ENCODE results near the gene DKKL1.
"Not testable (repeated sequence)": the region's sequence is repeated elsewhere in the genome, so short reads cannot be mapped to it uniquely, and the experiment has no call there.

The DKKL1 gene

GRCh38 chr19:49363268-49364082 lies at the start of gene DKKL1:
Gene DKKL1 (plus strand): TSS chr19:49363877. CDS start chr19:49363999, 122 bp downstream.
- peak; percentile 100 for DNase-seq

GRCh38 chr19:49315111-49315510 lies 48.6 kb upstream of the DKKL1 start:
- no peak for DNase-seq

- no peak for DNase-seq
Measured at GRCh38 chr19:49316284-49316683, 47.4 kb upstream of the DKKL1 start.

- no peak for DNase-seq
Measured at GRCh38 chr19:49318296-49318695, 45.4 kb upstream of the DKKL1 start.

GRCh38 chr19:49324801-49325576 lies 38.7 kb upstream of the DKKL1 start, which contains the start of gene SLC6A16:
Gene SLC6A16 (minus strand): TSS chr19:49325191. CDS start chr19:49311347, 13,844 bp downstream.
- DNase-seq: no peak

- DNase-seq: not testable (repeated sequence)
Measured at GRCh38 chr19:49325756-49326155, 37.9 kb upstream of the DKKL1 start.

- DNase-seq: no peak
Measured at GRCh38 chr19:49326165-49326704, 37.4 kb upstream of the DKKL1 start.

- DNase-seq: peak; percentile 82
Measured at GRCh38 chr19:49327878-49328544, 35.7 kb upstream of the DKKL1 start.

GRCh38 chr19:49328741-49329140 lies 34.9 kb upstream of the DKKL1 start:
- no peak for DNase-seq

GRCh38 chr19:49331187-49331586 lies 32.5 kb upstream of the DKKL1 start:
- DNase-seq: not testable (repeated sequence)

GRCh38 chr19:49331616-49332055 lies 32.0 kb upstream of the DKKL1 start:
- peak; percentile 87 for DNase-seq

- DNase-seq: not testable (repeated sequence)
Measured at GRCh38 chr19:49332691-49333417, 30.8 kb upstream of the DKKL1 start.

GRCh38 chr19:49333418-49333805 lies 30.3 kb upstream of the DKKL1 start:
- no peak for DNase-seq

- no peak for DNase-seq
Measured at GRCh38 chr19:49333811-49334288, 29.8 kb upstream of the DKKL1 start.

GRCh38 chr19:49335071-49335783 lies 28.4 kb upstream of the DKKL1 start, which contains the start of gene CD37:
Gene CD37 (plus strand): TSS chr19:49335406. CDS start chr19:49335541, 135 bp downstream.
- peak; percentile 80 for DNase-seq

- peak; percentile 38 for DNase-seq
Measured at GRCh38 chr19:49335784-49336481, 27.7 kb upstream of the DKKL1 start.

GRCh38 chr19:49336482-49337266 lies 27.0 kb upstream of the DKKL1 start:
- no peak for DNase-seq

GRCh38 chr19:49337267-49338022 lies 26.2 kb upstream of the DKKL1 start:
- no peak for DNase-seq

Measured in OCI-M1 (cell line).